ENCODE data around the gene ABCD4.

The ABCD4 gene

GRCh38 chr14:74302634-74303569 is at the start of gene ABCD4:
Gene ABCD4 (minus strand): TSS chr14:74302934. CDS start chr14:74302912, 22 bp downstream.
- no peaks in the 10 kb centered on the region for H3K27me3 ChIP-seq (ENCODE audit: insufficient read depth, poor library complexity, severe bottlenecking)

GRCh38 chr14:74350928-74351323 is 48.2 kb upstream of the ABCD4 start:
- no peaks in the 10 kb centered on the region for H3K4me1 ChIP-seq (ENCODE audit: insufficient read depth, poor library complexity, severe bottlenecking)
- H3K4me3 ChIP-seq (ENCODE audit: severe bottlenecking): no peak overlapping the region
- TF ChIP-seq CTCF (IDR thresholded peaks at IDR 0.05; ENCODE audit: poor library complexity, severe bottlenecking): no peak
- peaks cover 5% of the 10 kb centered on the region for H3K27me3 ChIP-seq (ENCODE audit: insufficient read depth, poor library complexity, severe bottlenecking)
- H3K36me3 ChIP-seq (ENCODE audit: low read depth): no peaks in the 10 kb centered on the region
- no peak overlapping the region for H3K27ac ChIP-seq (ENCODE audit: poor library complexity, severe bottlenecking)
- ATAC-seq (ENCODE audit: low read depth) (no peak), DNase-seq (ENCODE audit: low spot score) (no peak)
- no peaks in the 10 kb centered on the region for H3K9me3 ChIP-seq (ENCODE audit: severe bottlenecking)

More at GRCh38 chr14:74302634-74303569, at the start of gene ABCD4:
- peak within 1 kb of the TSS; percentile 77 for H3K4me3 ChIP-seq (ENCODE audit: severe bottlenecking)
- peak; percentile 99 for ATAC-seq (ENCODE audit: low read depth)
- peak; percentile 95 for TF ChIP-seq CTCF (IDR thresholded peaks at IDR 0.05; ENCODE audit: poor library complexity, severe bottlenecking)
- H3K4me1 ChIP-seq (ENCODE audit: insufficient read depth, poor library complexity, severe bottlenecking): peaks cover 4% of the 10 kb centered on the region
- H3K27ac ChIP-seq (ENCODE audit: poor library complexity, severe bottlenecking): peak within 1 kb of the TSS; percentile 52
- no peaks in the 10 kb centered on the region for H3K9me3 ChIP-seq (ENCODE audit: severe bottlenecking)
- H3K36me3 ChIP-seq (ENCODE audit: low read depth): peaks cover 19% of the 10 kb centered on the region
- DNase-seq (ENCODE audit: low spot score): peak; percentile 96

- ATAC-seq (ENCODE audit: low read depth): no peak
- no peak for TF ChIP-seq CTCF (IDR thresholded peaks at IDR 0.05; ENCODE audit: poor library complexity, severe bottlenecking)
- Histone ChIP-seq H3K27me3 (ENCODE audit: insufficient read depth, poor library complexity, severe bottlenecking) (peaks cover 5% of the 10 kb centered on the region), H3K4me3 (ENCODE audit: severe bottlenecking) (no peak overlapping the region), H3K4me1 (ENCODE audit: insufficient read depth, poor library complexity, severe bottlenecking) (no peaks in the 10 kb centered on the region), H3K9me3 (ENCODE audit: severe bottlenecking) (no peaks in the 10 kb centered on the region), H3K27ac (ENCODE audit: poor library complexity, severe bottlenecking) (no peak overlapping the region), H3K36me3 (ENCODE audit: low read depth) (no peaks in the 10 kb centered on the region)
- no peak for DNase-seq (ENCODE audit: low spot score)
Observed at GRCh38 chr14:74350211-74350927, 47.6 kb upstream of the ABCD4 start.

- no peaks in the 10 kb centered on the region for H3K36me3 ChIP-seq (ENCODE audit: low read depth)
- DNase-seq (ENCODE audit: low spot score): no peak
- H3K4me3 ChIP-seq (ENCODE audit: severe bottlenecking): no peak overlapping the region
- no peaks in the 10 kb centered on the region for H3K4me1 ChIP-seq (ENCODE audit: insufficient read depth, poor library complexity, severe bottlenecking)
- H3K9me3 ChIP-seq (ENCODE audit: severe bottlenecking): no peaks in the 10 kb centered on the region
- no peak overlapping the region for H3K27ac ChIP-seq (ENCODE audit: poor library complexity, severe bottlenecking)
- peaks cover 5% of the 10 kb centered on the region for H3K27me3 ChIP-seq (ENCODE audit: insufficient read depth, poor library complexity, severe bottlenecking)
- no peak for TF ChIP-seq CTCF (IDR thresholded peaks at IDR 0.05; ENCODE audit: poor library complexity, severe bottlenecking)
- ATAC-seq (ENCODE audit: low read depth): no peak
Observed at GRCh38 chr14:74349757-74350156, 47.0 kb upstream of the ABCD4 start.
